ENCODE results near the gene HLCS. TPM values are rescaled to one million over a fixed set of nuclear protein-coding genes. Genes with fewer than 3 reads are reported as not detected.

HLCS gene
- total and polyA plus RNA-seq, 8 donors: 15.9 to 25.3 (median 16.7) TPM

GRCh38 chr21:36863260-36863659, 103.2 kb downstream of the HLCS start:
- ATAC-seq (no peak), DNase-seq (no peak)
- peaks cover 0 to 13% of the 10 kb centered on the region in 2 donors for H3K4me1 ChIP-seq
- no peaks in the 10 kb centered on the region for H3K9me3 ChIP-seq
- H3K27ac ChIP-seq: no peak overlapping the region
- H3K36me3 ChIP-seq: no peaks in the 10 kb centered on the region
- intact Hi-C loops (cut with DNase I): no loop called here
- H3K4me3 ChIP-seq: no peak overlapping the region
- H3K27me3 ChIP-seq: no peaks in the 10 kb centered on the region
- TF ChIP-seq CTCF (IDR thresholded peaks at IDR 0.05): no peak

GRCh38 chr21:36861595-36862323, 104.7 kb downstream of the HLCS start:
- Histone ChIP-seq H3K4me3 (no peak overlapping the region), H3K36me3 (no peaks in the 10 kb centered on the region), H3K4me1 (peaks cover 0 to 13% of the 10 kb centered on the region in 2 donors), H3K27ac (no peak overlapping the region), H3K9me3 (no peaks in the 10 kb centered on the region), H3K27me3 (no peaks in the 10 kb centered on the region)
- ATAC-seq: no peak
- TF ChIP-seq CTCF (IDR thresholded peaks at IDR 0.05): no peak
- DNase-seq: no peak
- intact Hi-C loops (cut with DNase I): no loop called here

- DNase-seq (no peak), ATAC-seq (peak; percentile 52)
- Histone ChIP-seq H3K27me3 (no peaks in the 10 kb centered on the region), H3K27ac (peak overlapping the region in 1 of 2 donors; percentile 63), H3K9me3 (no peaks in the 10 kb centered on the region), H3K36me3 (no peaks in the 10 kb centered on the region), H3K4me3 (no peak overlapping the region), H3K4me1 (peaks cover 0 to 13% of the 10 kb centered on the region in 2 donors)
- TF ChIP-seq CTCF (IDR thresholded peaks at IDR 0.05): no peak
- intact Hi-C loops (cut with DNase I): no loop called here
These were observed 105.5 kb downstream of the HLCS start for GRCh38 chr21:36860736-36861594.

GRCh38 chr21:36859744-36860501, 106.5 kb downstream of the HLCS start:
- H3K27ac ChIP-seq: peak overlapping the region in 1 of 2 donors; percentile 63
- ATAC-seq (peak; percentile 95), DNase-seq (peak in 2 of 4 donors; percentile 79 to 84)

More at GRCh38 chr21:36859744-36860501, 106.5 kb downstream of the HLCS start:
- no peaks in the 10 kb centered on the region for H3K9me3 ChIP-seq
- no peaks in the 10 kb centered on the region for H3K27me3 ChIP-seq
- no peaks in the 10 kb centered on the region for H3K36me3 ChIP-seq
- TF ChIP-seq CTCF (IDR thresholded peaks at IDR 0.05): no peak
- no peak overlapping the region for H3K4me3 ChIP-seq
- intact Hi-C loops (cut with DNase I): no loop called here
- H3K4me1 ChIP-seq: peaks cover 0 to 13% of the 10 kb centered on the region in 2 donors
